BE2C (cell line): ENCODE measurements around the gene ZNF358.

Experiments
- DNase-seq: peaks from one replicate; pipeline ENCODE4 v3.0.0-alpha.2; 2020
- H3K27me3 ChIP-seq: fragments of 250-450 bp; sonication (Bioruptor Pico); 2 replicates; pipeline ENCODE4 v1.5.1; 2020; ENCODE audit warnings: mild to moderate bottlenecking
- H3K36me3 ChIP-seq: fragments of 250-450 bp; sonication (Bioruptor Pico); 2 replicates; pipeline ENCODE4 v1.5.1; 2020; ENCODE audit warnings: mild to moderate bottlenecking
- H3K4me1 ChIP-seq: fragments of 250-450 bp; sonication (Bioruptor Pico); 2 replicates; pipeline ENCODE4 v1.5.1; 2020
- H3K4me3 ChIP-seq: 2 replicates; pipeline ENCODE4 v1.5.1; 2011; ENCODE audit warnings: low read depth, low read length
- H3K9me3 ChIP-seq: fragments of 250-450 bp; sonication (Bioruptor Pico); 2 replicates; pipeline ENCODE4 v1.5.1; 2020
- CTCF ChIP-seq: IDR thresholded peaks from 2 replicates; pipeline ENCODE4 v1.5.1; 2012; ENCODE audit warnings: mild to moderate bottlenecking, low read depth, low read length

The ZNF358 gene

DNA sequence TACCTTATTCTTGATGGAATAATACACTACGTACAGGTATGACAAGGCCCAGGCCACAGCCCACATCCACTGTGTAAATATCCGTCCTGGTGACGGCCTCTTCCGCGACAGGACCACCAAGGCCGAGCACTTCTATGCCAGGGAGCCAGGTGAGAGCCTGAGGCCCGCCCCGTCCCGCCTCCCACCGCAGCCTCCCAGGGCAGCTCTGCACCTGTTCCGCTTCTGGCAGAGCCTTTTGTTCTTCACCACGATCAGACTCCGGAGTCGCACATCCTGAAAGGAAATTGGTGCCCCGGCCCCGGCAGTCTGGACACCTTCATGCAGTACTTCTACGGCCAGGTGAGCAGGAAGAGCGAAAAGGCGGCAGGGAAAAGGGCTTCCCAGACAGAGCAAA, 10.6 kb upstream of the ZNF358 start:
- Histone ChIP-seq H3K36me3 (no peaks in the 10 kb centered on the region), H3K9me3 (no peaks in the 10 kb centered on the region), H3K4me1 (peaks cover 14% of the 10 kb centered on the region), H3K4me3 (peak overlapping the region; percentile 50), H3K27me3 (no peaks in the 10 kb centered on the region)
- no peak for TF ChIP-seq CTCF
- DNase-seq = no peak

- no peak for TF ChIP-seq CTCF
- Histone ChIP-seq H3K9me3 (no peaks in the 10 kb centered on the region), H3K27me3 (no peaks in the 10 kb centered on the region), H3K36me3 (no peaks in the 10 kb centered on the region), H3K4me3 (peak overlapping the region; percentile 50), H3K4me1 (peaks cover 14% of the 10 kb centered on the region)
- no peak for DNase-seq
Measured at GRCh38 chr19:7505682-7506384, 10.1 kb upstream of the ZNF358 start.

DNA sequence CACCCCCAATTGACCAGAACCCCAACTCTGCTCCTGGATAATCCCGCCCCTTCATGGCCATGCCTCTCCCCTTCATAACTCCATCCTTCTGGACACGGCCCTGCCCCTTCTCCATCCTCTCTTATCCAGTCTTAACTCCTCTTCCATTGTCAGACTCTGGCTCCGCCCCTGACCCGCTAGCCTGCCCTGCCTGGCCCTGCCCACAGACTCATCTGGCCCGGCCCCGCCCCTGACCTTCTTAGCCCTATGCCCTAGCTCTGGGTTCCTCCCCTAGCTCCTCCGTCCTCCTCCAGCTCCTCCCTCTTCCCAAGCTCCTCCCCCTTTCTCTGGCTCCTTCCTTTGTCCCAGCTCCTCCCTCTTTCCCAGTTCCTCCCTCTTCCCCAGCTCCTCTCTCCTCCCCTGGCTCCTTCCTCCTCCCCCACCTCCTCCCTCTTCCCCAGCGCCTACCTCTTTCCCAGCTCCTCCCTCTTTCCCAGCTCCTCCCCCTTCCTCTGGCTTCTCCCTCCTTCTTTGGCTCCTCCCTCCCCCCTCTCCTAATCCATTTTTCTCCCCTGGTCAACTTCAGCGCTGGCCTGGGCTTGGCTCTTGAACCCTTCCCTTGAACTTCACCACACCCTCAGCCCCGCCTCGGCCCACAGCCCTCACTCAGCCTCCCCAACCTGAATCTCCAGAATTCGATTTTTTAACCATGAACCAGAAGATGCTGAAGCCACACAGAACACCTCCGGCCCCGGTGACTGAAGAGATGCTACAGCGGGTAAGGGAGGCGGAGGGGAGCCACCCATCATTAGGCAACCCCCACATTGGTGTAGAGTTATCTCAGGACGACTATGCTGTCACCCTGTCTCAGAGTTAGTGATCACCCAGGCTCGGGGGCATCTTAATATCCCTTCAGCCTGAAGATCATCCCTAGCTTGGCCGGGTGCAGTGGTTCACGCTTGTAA, 9.2 kb upstream of the ZNF358 start:
- peak; percentile 98 for DNase-seq
- no peak for TF ChIP-seq CTCF
- peaks cover 14% of the 10 kb centered on the region for H3K4me1 ChIP-seq
- no peaks in the 10 kb centered on the region for H3K36me3 ChIP-seq
- H3K9me3 ChIP-seq = no peaks in the 10 kb centered on the region
- H3K27me3 ChIP-seq = no peaks in the 10 kb centered on the region
- peak overlapping the region; percentile 32 for H3K4me3 ChIP-seq

DNA sequence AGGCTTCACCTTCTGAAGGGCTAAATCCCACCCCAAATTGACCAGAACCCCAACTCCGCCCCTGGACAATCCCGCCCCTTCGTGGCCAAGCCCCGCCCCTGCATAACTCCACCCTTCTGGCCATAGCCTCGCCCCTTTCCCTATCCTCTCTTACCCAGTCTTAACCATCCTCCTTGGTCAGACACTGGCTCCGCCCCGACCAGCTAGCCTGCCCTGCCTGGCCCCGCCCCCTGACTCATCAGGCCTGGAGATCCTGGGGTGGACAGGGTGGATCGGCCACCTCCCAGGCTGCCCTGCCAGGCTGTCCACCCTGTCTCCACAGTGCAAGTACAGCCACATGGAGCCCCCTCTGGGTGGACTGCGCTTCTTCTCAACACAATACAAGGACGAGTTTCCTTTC, 8.0 kb upstream of the ZNF358 start:
- Histone ChIP-seq H3K36me3 (no peaks in the 10 kb centered on the region), H3K9me3 (no peaks in the 10 kb centered on the region), H3K27me3 (no peaks in the 10 kb centered on the region), H3K4me1 (peaks cover 14% of the 10 kb centered on the region), H3K4me3 (no peak overlapping the region)
- peak; percentile 96 for DNase-seq
- no peak for TF ChIP-seq CTCF

GRCh38 chr19:7509625-7510024, 6.3 kb upstream of the ZNF358 start:
- peaks cover 21% of the 10 kb centered on the region for H3K4me1 ChIP-seq
- no peak overlapping the region for H3K4me3 ChIP-seq
- DNase-seq = no peak
- no peak for TF ChIP-seq CTCF
- no peaks in the 10 kb centered on the region for H3K27me3 ChIP-seq
- no peaks in the 10 kb centered on the region for H3K9me3 ChIP-seq
- H3K36me3 ChIP-seq = no peaks in the 10 kb centered on the region
